ENCODE measurements around the gene ORAI1.

ORAI1 gene

GRCh38 chr12:121637231-121637914 is 11.0 kb downstream of the ORAI1 start:
- DNase-seq (ENCODE audit: low read depth) = no peak
- no peak for TF ChIP-seq CTCF (IDR thresholded peaks at IDR 0.05; ENCODE audit: low read depth, low read length, missing control alignments)
- no peak overlapping the region for H3K4me3 ChIP-seq (ENCODE audit: low read depth, low read length)

- no peak overlapping the region for H3K4me3 ChIP-seq (ENCODE audit: low read depth, low read length)
- TF ChIP-seq CTCF (IDR thresholded peaks at IDR 0.05; ENCODE audit: low read depth, low read length, missing control alignments) = no peak
- no peak for DNase-seq (ENCODE audit: low read depth)
Observed at GRCh38 chr12:121638298-121639202, 12.2 kb downstream of the ORAI1 start.

GRCh38 chr12:121641343-121641630 is 15.0 kb downstream of the ORAI1 start:
- H3K4me3 ChIP-seq (ENCODE audit: low read depth, low read length) = no peak overlapping the region
- DNase-seq (ENCODE audit: low read depth) = no peak
- TF ChIP-seq CTCF (IDR thresholded peaks at IDR 0.05; ENCODE audit: low read depth, low read length, missing control alignments) = no peak

GRCh38 chr12:121648458-121649028 is 22.2 kb downstream of the ORAI1 start:
- no peak for DNase-seq (ENCODE audit: low read depth)
- no peak overlapping the region for H3K4me3 ChIP-seq (ENCODE audit: low read depth, low read length)
- TF ChIP-seq CTCF (IDR thresholded peaks at IDR 0.05; ENCODE audit: low read depth, low read length, missing control alignments) = no peak

- DNase-seq (ENCODE audit: low read depth) = no peak
- no peak overlapping the region for H3K4me3 ChIP-seq (ENCODE audit: low read depth, low read length)
- no peak for TF ChIP-seq CTCF (IDR thresholded peaks at IDR 0.05; ENCODE audit: low read depth, low read length, missing control alignments)
Observed at GRCh38 chr12:121649322-121649721, 23.0 kb downstream of the ORAI1 start.

- DNase-seq (ENCODE audit: low read depth) = no peak
- H3K4me3 ChIP-seq (ENCODE audit: low read depth, low read length) = no peak overlapping the region
- TF ChIP-seq CTCF (IDR thresholded peaks at IDR 0.05; ENCODE audit: low read depth, low read length, missing control alignments) = no peak
Observed at GRCh38 chr12:121649819-121650353, 23.6 kb downstream of the ORAI1 start.
